DOHH2 (cell line): Measurements from ENCODE around the gene GJC2.
A peak's percentile ranks its signal among the peaks of the same experiment; 100 is the strongest.

Experiments used
- H3F3A ChIP-seq: fragments of 200-600 bp; sonication (generic), shearing (Covaris generic); 2 replicates; pipeline ENCODE4 v1.6.0; 2016; ENCODE audit warnings: antibody characterized with exemption, mild to moderate bottlenecking; ENCODE audit not compliant: control insufficient read depth, insufficient read depth
- H3K27ac ChIP-seq: fragments of 200-600 bp; sonication (generic); 2 replicates; pipeline ENCODE4 v1.5.1; 2014; ENCODE audit warnings: low read depth, mild to moderate bottlenecking, low read length, moderate library complexity
- H3K27me3 ChIP-seq: fragments of 200-600 bp; sonication (generic); 2 replicates; pipeline ENCODE4 v1.6.1; 2014; ENCODE audit warnings: mild to moderate bottlenecking, low read length, mixed read lengths; ENCODE audit not compliant: control insufficient read depth
- H3K36me3 ChIP-seq: fragments of 200-600 bp; sonication (generic); 2 replicates; pipeline ENCODE4 v1.6.1; 2014; ENCODE audit warnings: mild to moderate bottlenecking, low read length, moderate library complexity, mixed read lengths; ENCODE audit not compliant: control insufficient read depth
- H3K4me1 ChIP-seq: fragments of 200-600 bp; sonication (generic); 2 replicates; pipeline ENCODE4 v1.6.1; 2014; ENCODE audit warnings: mild to moderate bottlenecking, low read length, mixed read lengths; ENCODE audit not compliant: control insufficient read depth
- H3K4me2 ChIP-seq: fragments of 200-600 bp; sonication (generic); 2 replicates; pipeline ENCODE4 v1.6.0; 2014; ENCODE audit warnings: mild to moderate bottlenecking, low read length, moderate library complexity
- H3K4me3 ChIP-seq: fragments of 200-600 bp; sonication (generic); 2 replicates; pipeline ENCODE4 v1.5.1; 2014; ENCODE audit warnings: mild to moderate bottlenecking, low read length, mixed read lengths
- H3K79me2 ChIP-seq: fragments of 200-600 bp; sonication (generic); 2 replicates; pipeline ENCODE4 v1.6.1; 2014; ENCODE audit warnings: mild to moderate bottlenecking, low read length, mixed read lengths; ENCODE audit not compliant: control insufficient read depth
- H3K9me2 ChIP-seq: fragments of 200-600 bp; sonication (generic); replicated peaks from 2 replicates; pipeline ENCODE4 v1.6.1; 2014; ENCODE audit warnings: mild to moderate bottlenecking, low read length, mixed read lengths; ENCODE audit not compliant: control insufficient read depth
- H3K9me3 ChIP-seq: fragments of 200-600 bp; sonication (generic); 2 replicates; pipeline ENCODE4 v1.6.1; 2014; ENCODE audit warnings: antibody characterized with exemption, low read length, mixed read lengths; ENCODE audit not compliant: control insufficient read depth, insufficient read depth
- H4K20me1 ChIP-seq: fragments of 200-600 bp; sonication (generic); 2 replicates; pipeline ENCODE4 v1.6.0; 2014; ENCODE audit warnings: low read depth, mild to moderate bottlenecking, antibody characterized with exemption, low read length, moderate library complexity; ENCODE audit not compliant: control insufficient read depth, insufficient read depth
- EZH2phosphoT487 ChIP-seq: fragments of 200-600 bp; sonication (generic); IDR thresholded peaks from 2 replicates; pipeline ENCODE4 v1.6.1; 2017; ENCODE audit warnings: borderline replicate concordance, mild to moderate bottlenecking, antibody characterized with exemption, low read length, moderate library complexity, mixed read lengths
- TF ChIP-seq, protein P1 (sequence below): fragments of 200-600 bp; sonication (generic); IDR thresholded peaks from one replicate; pipeline ENCODE4 v1.5.1; 2014; ENCODE audit warnings: antibody characterized with exemption, mild to moderate bottlenecking, low read depth, low read length; ENCODE audit not compliant: poor library complexity, severe bottlenecking

GJC2 gene

DNA sequence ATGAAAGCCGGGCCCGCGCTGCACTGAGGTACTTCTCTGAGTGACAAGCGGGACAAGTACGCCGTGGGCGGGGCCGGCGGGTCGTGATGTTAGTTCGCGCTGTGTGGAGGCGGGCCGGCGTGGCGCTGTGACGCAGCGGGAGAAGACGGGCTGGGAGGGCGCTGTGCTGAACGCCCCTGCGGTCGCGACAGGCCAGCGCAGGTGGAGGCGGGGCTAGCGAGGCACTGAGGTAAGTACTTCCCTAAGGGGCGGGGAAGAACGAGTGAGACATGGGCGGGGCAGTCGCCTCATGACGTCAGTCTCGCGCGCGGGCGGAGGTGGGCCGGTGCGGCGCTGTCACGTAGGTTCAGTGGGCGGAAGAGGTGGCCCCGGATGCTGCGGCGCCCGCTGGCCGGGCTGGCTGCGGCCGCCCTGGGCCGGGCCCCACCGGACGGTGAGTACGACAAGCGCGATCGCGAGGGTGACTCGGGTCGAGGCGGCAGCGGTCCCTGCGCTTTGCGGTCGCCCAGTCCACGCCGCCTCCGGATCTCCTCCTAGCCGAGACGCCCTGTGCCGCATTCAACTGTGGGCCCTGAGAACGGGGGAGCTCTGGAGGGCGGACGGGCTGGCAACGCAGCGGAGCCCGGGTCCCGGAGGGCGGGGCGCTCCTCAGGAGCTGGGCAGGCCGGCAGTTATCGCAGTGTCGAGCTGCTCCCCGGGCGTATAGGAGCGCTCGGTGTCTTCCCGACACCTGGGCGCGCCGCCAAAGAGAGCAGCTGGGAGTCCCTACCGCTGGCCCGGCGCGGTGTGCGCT lies 9.6 kb upstream of the GJC2 start, which contains the start of gene GUK1:
Gene GUK1 (plus strand): TSS at position 349 of the 793 bp plus-strand sequence. CDS start 24 bp downstream, at position 373.
- Histone ChIP-seq H3K27ac (peak within 1 kb of the TSS; percentile 62), H3K9me2 (no peaks in the 10 kb centered on the region), H3K27me3 (no peaks in the 10 kb centered on the region), H3F3A (peaks cover 13% of the 10 kb centered on the region), H3K4me1 (peaks cover 73% of the 10 kb centered on the region), H3K9me3 (no peaks in the 10 kb centered on the region), H4K20me1 (peaks cover 18% of the 10 kb centered on the region; the same call in 1 of the 2 replicates), H3K79me2 (peaks cover 53% of the 10 kb centered on the region), H3K4me2 (peak within 1 kb of the TSS; percentile 91), H3K36me3 (peaks cover 15% of the 10 kb centered on the region), H3K4me3 (peak within 1 kb of the TSS; percentile 81)
- no peak for TF ChIP-seq EZH2phosphoT487
- TF ChIP-seq, protein P1, sequence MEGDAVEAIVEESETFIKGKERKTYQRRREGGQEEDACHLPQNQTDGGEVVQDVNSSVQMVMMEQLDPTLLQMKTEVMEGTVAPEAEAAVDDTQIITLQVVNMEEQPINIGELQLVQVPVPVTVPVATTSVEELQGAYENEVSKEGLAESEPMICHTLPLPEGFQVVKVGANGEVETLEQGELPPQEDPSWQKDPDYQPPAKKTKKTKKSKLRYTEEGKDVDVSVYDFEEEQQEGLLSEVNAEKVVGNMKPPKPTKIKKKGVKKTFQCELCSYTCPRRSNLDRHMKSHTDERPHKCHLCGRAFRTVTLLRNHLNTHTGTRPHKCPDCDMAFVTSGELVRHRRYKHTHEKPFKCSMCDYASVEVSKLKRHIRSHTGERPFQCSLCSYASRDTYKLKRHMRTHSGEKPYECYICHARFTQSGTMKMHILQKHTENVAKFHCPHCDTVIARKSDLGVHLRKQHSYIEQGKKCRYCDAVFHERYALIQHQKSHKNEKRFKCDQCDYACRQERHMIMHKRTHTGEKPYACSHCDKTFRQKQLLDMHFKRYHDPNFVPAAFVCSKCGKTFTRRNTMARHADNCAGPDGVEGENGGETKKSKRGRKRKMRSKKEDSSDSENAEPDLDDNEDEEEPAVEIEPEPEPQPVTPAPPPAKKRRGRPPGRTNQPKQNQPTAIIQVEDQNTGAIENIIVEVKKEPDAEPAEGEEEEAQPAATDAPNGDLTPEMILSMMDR: peak; percentile 12

GRCh38 chr1:228140724-228141225 lies 9.0 kb upstream of the GJC2 start:
- Histone ChIP-seq H3K4me2 (peak overlapping the region; percentile 86), H3K4me3 (peak overlapping the region; percentile 81), H4K20me1 (peaks cover 18% of the 10 kb centered on the region; the same call in 1 of the 2 replicates), H3K9me3 (no peaks in the 10 kb centered on the region), H3K79me2 (peaks cover 59% of the 10 kb centered on the region), H3K4me1 (peaks cover 72% of the 10 kb centered on the region), H3K27me3 (no peaks in the 10 kb centered on the region), H3K27ac (peak overlapping the region; percentile 40; the same call in 1 of the 2 replicates), H3F3A (peaks cover 13% of the 10 kb centered on the region), H3K9me2 (no peaks in the 10 kb centered on the region), H3K36me3 (peaks cover 15% of the 10 kb centered on the region)
- TF ChIP-seq EZH2phosphoT487: no peak
- TF ChIP-seq, protein P1: no peak

GRCh38 chr1:228141226-228142044 lies 8.3 kb upstream of the GJC2 start:
- Histone ChIP-seq H3K79me2 (peaks cover 66% of the 10 kb centered on the region), H3K4me2 (peak overlapping the region; percentile 86), H3K36me3 (peaks cover 15% of the 10 kb centered on the region), H3F3A (peaks cover 10% of the 10 kb centered on the region), H3K4me1 (peaks cover 65% of the 10 kb centered on the region), H3K4me3 (peak overlapping the region; percentile 81), H4K20me1 (peaks cover 18% of the 10 kb centered on the region; the same call in 1 of the 2 replicates), H3K9me2 (no peaks in the 10 kb centered on the region), H3K27ac (no peak overlapping the region), H3K27me3 (no peaks in the 10 kb centered on the region), H3K9me3 (no peaks in the 10 kb centered on the region)
- TF ChIP-seq, protein P1: no peak
- no peak for TF ChIP-seq EZH2phosphoT487
